Sigmoid colon (tissue), 7 donors: Measurements from ENCODE around the gene TAS2R4. TPM values are rescaled to one million over a fixed set of nuclear protein-coding genes. Genes with fewer than 3 reads are reported as not detected.

Experiments
- DNase-seq: peaks from one replicate; pipeline ENCODE4 v3.0.0-alpha.2; 2019
- H3K27ac ChIP-seq, 4 donors: fragments of 200-600 bp; sonication (generic); one replicate each; pipeline ENCODE4 v1.5.1; 2016 to 2019; ENCODE audit warnings: mild to moderate bottlenecking in 1 of 4
- H3K27me3 ChIP-seq, 3 donors: fragments of 200-600 bp; sonication (generic); one replicate each; pipeline ENCODE4 v1.5.1; 2019; ENCODE audit warnings: mild to moderate bottlenecking in 1 of 3
- H3K36me3 ChIP-seq, 4 donors: fragments of 200-600 bp; sonication (generic); one replicate each; pipeline ENCODE4 v1.5.1; 2016 to 2019
- H3K4me1 ChIP-seq, 4 donors: fragments of 200-600 bp; sonication (generic); one replicate each; pipeline ENCODE4 v1.5.1; 2017 to 2019
- H3K4me3 ChIP-seq, 4 donors: fragments of 200-600 bp; sonication (generic); one replicate each; pipeline ENCODE4 v1.5.1; 2017 to 2019; ENCODE audit warnings: mild to moderate bottlenecking in 2 of 4, moderate library complexity in 1 of 4
- H3K9me3 ChIP-seq, 4 donors: fragments of 200-600 bp in 3 of 4; sonication (generic) in 3 of 4; one replicate each; pipeline versions ENCODE4 v1.5.1 to v1.6.1; 2013 to 2019
- CTCF ChIP-seq, 4 experiments: fragments of 450-650 bp in 3 of 4; fragments of 200-600 bp in 1 of 4; IDR thresholded peaks; one replicate each; pipeline ENCODE4 v1.5.1; 2016 to 2019; ENCODE audit warnings: antibody characterized with exemption in 4 of 4, mild to moderate bottlenecking in 3 of 4, moderate library complexity in 2 of 4
- EP300 ChIP-seq, 4 donors: sonication (generic); formaldehyde crosslinking; IDR thresholded peaks; one replicate each; pipeline ENCODE4 v1.6.1; 2017; ENCODE audit warnings: antibody characterized with exemption in 4 of 4
- POLR2A ChIP-seq, 2 donors: fragments of 450-650 bp; IDR thresholded peaks; one replicate each; pipeline ENCODE4 v1.6.1; 2016; ENCODE audit warnings: antibody characterized with exemption in 2 of 2, mild to moderate bottlenecking in 2 of 2, moderate library complexity in 2 of 2
- POLR2AphosphoS5 ChIP-seq, 4 donors: sonication (generic); formaldehyde crosslinking; IDR thresholded peaks; one replicate each; pipeline ENCODE4 v1.6.1; 2017; ENCODE audit warnings: antibody characterized with exemption in 4 of 4
- WGBS, 2 donors: extraction: QIAGEN DNeasy Blood & Tissue Kit; methylation state at CpG; one replicate each; pipeline ENCODE4 v1.1.7; 2013; 5-methylcytosine and 5-hydroxymethylcytosine counted together
- intact Hi-C: fragments of 100-400 bp; cut with DNase I; formaldehyde crosslinking; loops from one replicate; pipeline ENCODE4 v1.15.1; 2023
- polyA plus RNA-seq, 3 donors: library from polyadenylated mRNA; stranded (reverse); fragments of 200-250 nt; gene quantifications; one replicate each; pipeline ENCODE4 v1.2.3, GENCODE V29; 2013
- total RNA-seq, 4 donors: library from RNA; depleted of rRNA; stranded (reverse); fragments of >200 nt; gene quantifications; one replicate each; pipeline ENCODE4 v1.1.0, GENCODE V29; 2016
- donor health status: healthy with polysubstance abuse.
- donor health status: Bipolar disorder and iron deficiency.
- donor health status: healthy.

Gene TAS2R4
- total and polyA plus RNA-seq, 7 donors = 0.48 to 1.5 (median 1.4) TPM; not detected in 2

GRCh38 chr7:141737836-141738591 is 38.5 kb upstream of the TAS2R4 start, which contains the start of gene SSBP1:
TSS of gene SSBP1 (plus strand) at chr7:141738358. CDS start at chr7:141739167, 809 bp downstream.
- Histone ChIP-seq H3K36me3 (peaks cover 5 to 32% (median 19%) of the 10 kb centered on the region in 4 donors), H3K9me3 (no peaks in the 10 kb centered on the region), H3K27ac (peak within 1 kb of the TSS; percentile 81 to 87 (median 84)), H3K27me3 (no peaks in the 10 kb centered on the region), H3K4me3 (peak within 1 kb of the TSS; percentile 65 to 83 (median 70)), H3K4me1 (peaks cover 0 to 34% (median 17%) of the 10 kb centered on the region in 4 donors)
- intact Hi-C loops = loop anchor here (2.0 to 5.0 kb wide), 2 partner anchors 39 to 726 kb away; partner anchors contain the start of gene MRPS33
- peak; percentile 94 for DNase-seq
- WGBS, 2 donors = 1 to 3% methylated on average over 46 of the region's 46 CpGs
- TF ChIP-seq CTCF (IDR thresholded peaks at IDR 0.05) = peak; percentile 43 to 82 (median 66)
- TF ChIP-seq POLR2AphosphoS5 (IDR thresholded peaks at IDR 0.05) = peak; percentile 56 to 87 (median 84)
- TF ChIP-seq EP300 (IDR thresholded peaks at IDR 0.05) = peak in 1 of 4 donors; percentile 37
- peak; percentile 22 to 31 for TF ChIP-seq POLR2A (IDR thresholded peaks at IDR 0.05)

- no peak for DNase-seq
- peaks cover 9 to 38% (median 25%) of the 10 kb centered on the region in 4 donors for H3K36me3 ChIP-seq
- H3K4me3 ChIP-seq = peak overlapping the region; percentile 65 to 83 (median 70)
- WGBS, 2 donors = 1% methylated on average over 6 of the region's 6 CpGs
- no peaks in the 10 kb centered on the region for H3K27me3 ChIP-seq
- intact Hi-C loops = loop anchor here (2.0 to 5.0 kb wide), 2 partner anchors 40 to 726 kb away; partner anchors contain the start of gene MRPS33
- TF ChIP-seq EP300 (IDR thresholded peaks at IDR 0.05) (no peak), POLR2AphosphoS5 (IDR thresholded peaks at IDR 0.05) (no peak), POLR2A (IDR thresholded peaks at IDR 0.05) (no peak), CTCF (IDR thresholded peaks at IDR 0.05) (no peak)
- H3K27ac ChIP-seq = peak overlapping the region; percentile 81 to 87 (median 84)
- peaks cover 0 to 34% (median 17%) of the 10 kb centered on the region in 4 donors for H3K4me1 ChIP-seq
- no peaks in the 10 kb centered on the region for H3K9me3 ChIP-seq
Observed at GRCh38 chr7:141738592-141739013, 37.9 kb upstream of the TAS2R4 start.

GRCh38 chr7:141739250-141739649 is 37.2 kb upstream of the TAS2R4 start:
- 59 to 67% methylated on average over 3 of the region's 3 CpGs for WGBS, 2 donors
- no peaks in the 10 kb centered on the region for H3K27me3 ChIP-seq
- TF ChIP-seq EP300 (IDR thresholded peaks at IDR 0.05) (no peak), CTCF (IDR thresholded peaks at IDR 0.05) (no peak), POLR2A (IDR thresholded peaks at IDR 0.05) (no peak), POLR2AphosphoS5 (IDR thresholded peaks at IDR 0.05) (no peak)
- H3K27ac ChIP-seq = no peak overlapping the region
- no peaks in the 10 kb centered on the region for H3K9me3 ChIP-seq
- peak overlapping the region in 2 of 4 donors; percentile 69 to 83 for H3K4me3 ChIP-seq
- intact Hi-C loops = loop anchor here (2.0 to 5.0 kb wide), 2 partner anchors 40 to 727 kb away; partner anchors contain the start of gene MRPS33
- H3K4me1 ChIP-seq = peaks cover 0 to 34% (median 17%) of the 10 kb centered on the region in 4 donors
- DNase-seq = no peak
- peaks cover 14 to 44% (median 31%) of the 10 kb centered on the region in 4 donors for H3K36me3 ChIP-seq

GRCh38 chr7:141742229-141742628 is 34.2 kb upstream of the TAS2R4 start:
- Histone ChIP-seq H3K4me3 (no peak overlapping the region), H3K4me1 (peaks cover 0 to 31% (median 14%) of the 10 kb centered on the region in 4 donors), H3K9me3 (no peaks in the 10 kb centered on the region), H3K27me3 (no peaks in the 10 kb centered on the region), H3K27ac (no peak overlapping the region), H3K36me3 (peaks cover 22 to 74% (median 49%) of the 10 kb centered on the region in 4 donors)
- no peak for DNase-seq
- 71 to 78% methylated on average over 1 of the region's 1 CpG for WGBS, 2 donors
- intact Hi-C loops = no loop called here
- TF ChIP-seq CTCF (IDR thresholded peaks at IDR 0.05) (no peak), POLR2A (IDR thresholded peaks at IDR 0.05) (no peak), EP300 (IDR thresholded peaks at IDR 0.05) (no peak), POLR2AphosphoS5 (IDR thresholded peaks at IDR 0.05) (no peak)
